KG1 (cell line): ENCODE data around the gene VPS45.

Experiments
- DNase-seq: peaks from one replicate; lab custom pipeline; 2025; lab: John Stamatoyannopoulos, UW

Gene VPS45

DNA sequence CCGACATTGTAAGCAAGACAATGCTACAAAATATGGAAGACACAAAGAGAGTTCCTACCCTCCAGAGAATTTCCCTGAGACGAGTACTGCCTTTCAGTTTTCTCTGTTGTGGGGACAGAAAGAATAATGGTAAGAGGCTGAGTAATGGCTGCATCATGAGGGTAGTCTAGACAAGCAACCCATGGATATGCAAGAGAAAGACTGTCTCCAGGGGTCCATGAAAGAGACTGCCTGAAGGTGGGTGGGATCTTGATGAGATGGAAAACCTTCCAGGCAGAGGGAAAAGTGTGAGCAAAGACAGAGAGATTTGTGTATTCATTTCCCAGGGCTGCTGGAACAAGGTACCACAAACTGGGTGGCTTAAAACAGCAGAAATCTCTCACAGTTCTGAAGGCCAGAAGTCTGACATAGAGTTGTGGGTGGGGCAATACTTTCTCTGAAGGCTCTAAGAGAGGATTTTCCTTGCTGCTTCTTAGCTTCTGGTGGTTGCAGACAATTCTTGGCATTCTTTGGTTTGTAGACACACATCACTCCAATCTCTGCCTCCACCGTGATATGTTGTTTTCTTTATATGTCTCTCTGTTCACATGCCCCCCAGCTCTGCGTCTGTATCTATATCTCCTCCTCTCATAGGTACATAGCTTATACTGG, 126.9 kb downstream of the VPS45 start:
- no peak for DNase-seq
